ACC112 (cell line): ENCODE results near the gene MRPL14.
"Not testable (repeated sequence)": the region's sequence is repeated elsewhere in the genome, so short reads cannot be mapped to it uniquely, and the experiment has no call there.

Source experiments
- H2AFZ ChIP-seq: fragments of 200-600 bp; sonication (generic); one replicate; pipeline ENCODE4 v1.6.0; 2017; ENCODE audit warnings: antibody characterized with exemption, low read length; ENCODE audit not compliant: unreplicated experiment
- H3K27ac ChIP-seq: fragments of 200-600 bp; sonication (generic); 2 replicates; pipeline ENCODE4 v1.5.1; 2014; ENCODE audit warnings: low read depth, mild to moderate bottlenecking, antibody characterized with exemption, low read length, moderate library complexity
- H3K27me3 ChIP-seq: fragments of 200-600 bp; sonication (generic); 2 replicates; pipeline ENCODE4 v1.6.1; 2014; ENCODE audit warnings: mild to moderate bottlenecking, antibody characterized with exemption, low read length, moderate library complexity, mixed read lengths; ENCODE audit not compliant: insufficient read depth
- H3K36me3 ChIP-seq: fragments of 200-600 bp; sonication (generic); 2 replicates; pipeline ENCODE4 v1.6.1; 2016; ENCODE audit warnings: mild to moderate bottlenecking, antibody characterized with exemption, low read length, moderate library complexity, mixed read lengths; ENCODE audit not compliant: insufficient read depth
- H3K4me1 ChIP-seq: fragments of 200-600 bp; sonication (generic); one replicate; pipeline ENCODE4 v1.6.1; 2016; ENCODE audit warnings: low read length, mixed read lengths; ENCODE audit not compliant: insufficient read depth, unreplicated experiment, control insufficient read depth
- H3K4me3 ChIP-seq: fragments of 200-600 bp; sonication (generic); 2 replicates; pipeline ENCODE4 v1.5.1; 2014; ENCODE audit warnings: mild to moderate bottlenecking, low read depth, low read length
- H3K79me2 ChIP-seq: fragments of 200-600 bp; sonication (generic); one replicate; pipeline ENCODE4 v1.6.0; 2016; ENCODE audit warnings: low read length; ENCODE audit not compliant: control insufficient read depth, unreplicated experiment, insufficient read depth

MRPL14 gene

DNA sequence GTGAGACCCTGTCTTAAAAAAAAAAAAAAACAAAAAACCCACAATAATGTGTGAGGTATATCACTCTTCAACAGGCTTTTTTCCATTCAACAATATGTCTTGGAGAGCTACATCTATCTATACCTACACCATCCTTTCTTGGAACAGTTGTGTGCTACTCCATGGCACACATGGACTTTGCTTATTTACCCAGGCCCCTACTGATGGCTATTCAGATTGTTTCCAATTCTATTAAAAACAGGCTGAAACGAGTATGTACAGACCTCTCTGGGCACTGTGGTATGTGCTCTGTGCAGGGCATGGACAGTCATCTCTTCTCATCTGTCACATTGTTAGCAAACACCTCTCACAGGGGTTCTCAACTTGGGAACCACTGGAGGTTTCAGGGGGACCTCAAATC, 28.1 kb downstream of the MRPL14 start:
- H3K27me3 ChIP-seq: no peaks in the 10 kb centered on the region
- H2AFZ ChIP-seq: no peak overlapping the region
- no peak overlapping the region for H3K4me3 ChIP-seq
- H3K27ac ChIP-seq: no peak overlapping the region
- H3K4me1 ChIP-seq: no peaks in the 10 kb centered on the region
- H3K79me2 ChIP-seq: peaks cover 3% of the 10 kb centered on the region
- H3K36me3 ChIP-seq: no peaks in the 10 kb centered on the region; the same call in 1 of the 2 replicates

GRCh38 chr6:44097782-44098317, 29.4 kb downstream of the MRPL14 start:
- H3K36me3 ChIP-seq: no peaks in the 10 kb centered on the region

DNA sequence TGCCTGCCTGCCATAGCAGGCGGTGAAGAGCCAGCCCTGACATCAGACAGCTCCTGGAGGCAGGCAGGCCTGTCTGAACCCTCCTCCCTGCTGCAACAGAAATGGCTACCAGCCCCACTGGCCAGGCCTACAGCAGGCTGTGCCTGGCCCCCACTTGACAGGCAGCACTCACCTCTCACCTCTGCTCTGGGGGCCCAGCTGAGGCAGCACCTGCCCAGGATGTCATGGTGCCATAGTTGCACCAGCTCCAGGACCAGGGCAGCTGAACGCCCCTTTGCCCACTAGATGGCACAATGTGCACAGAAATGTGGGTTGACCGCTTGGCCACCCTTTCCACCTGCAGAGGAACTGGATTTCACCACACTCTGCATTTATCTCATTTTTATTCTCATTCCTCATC, 30.6 kb downstream of the MRPL14 start:
- H3K4me1 ChIP-seq: no peaks in the 10 kb centered on the region
- H3K36me3 ChIP-seq: 0 out of 2 replicates have a peak, but pooled peaks cover 3% of the 10 kb centered on the region
- H3K79me2 ChIP-seq: no peaks in the 10 kb centered on the region
- H3K27me3 ChIP-seq: no peaks in the 10 kb centered on the region
- no peak overlapping the region for H2AFZ ChIP-seq
- H3K4me3 ChIP-seq: no peak overlapping the region
- no peak overlapping the region for H3K27ac ChIP-seq

More at GRCh38 chr6:44097782-44098317, 29.4 kb downstream of the MRPL14 start:
- Histone ChIP-seq H3K27ac (no peak overlapping the region), H3K4me3 (no peak overlapping the region), H3K79me2 (no peaks in the 10 kb centered on the region), H3K27me3 (no peaks in the 10 kb centered on the region), H3K4me1 (no peaks in the 10 kb centered on the region), H2AFZ (no peak overlapping the region)

GRCh38 chr6:44095243-44095623, 32.0 kb downstream of the MRPL14 start:
- not testable (repeated sequence) for H3K36me3 ChIP-seq, H3K27me3 ChIP-seq, H3K79me2 ChIP-seq, H3K4me1 ChIP-seq, H2AFZ ChIP-seq, H3K4me3 ChIP-seq, H3K27ac ChIP-seq

- H3K4me3 ChIP-seq: no peak overlapping the region
- no peak overlapping the region for H3K27ac ChIP-seq
- no peaks in the 10 kb centered on the region for H3K27me3 ChIP-seq
- H2AFZ ChIP-seq: no peak overlapping the region
- no peaks in the 10 kb centered on the region for H3K4me1 ChIP-seq
- no peaks in the 10 kb centered on the region for H3K79me2 ChIP-seq
- H3K36me3 ChIP-seq: 0 out of 2 replicates have a peak, but pooled peaks cover 3% of the 10 kb centered on the region
Measured at GRCh38 chr6:44094403-44095242, 32.6 kb downstream of the MRPL14 start.

DNA sequence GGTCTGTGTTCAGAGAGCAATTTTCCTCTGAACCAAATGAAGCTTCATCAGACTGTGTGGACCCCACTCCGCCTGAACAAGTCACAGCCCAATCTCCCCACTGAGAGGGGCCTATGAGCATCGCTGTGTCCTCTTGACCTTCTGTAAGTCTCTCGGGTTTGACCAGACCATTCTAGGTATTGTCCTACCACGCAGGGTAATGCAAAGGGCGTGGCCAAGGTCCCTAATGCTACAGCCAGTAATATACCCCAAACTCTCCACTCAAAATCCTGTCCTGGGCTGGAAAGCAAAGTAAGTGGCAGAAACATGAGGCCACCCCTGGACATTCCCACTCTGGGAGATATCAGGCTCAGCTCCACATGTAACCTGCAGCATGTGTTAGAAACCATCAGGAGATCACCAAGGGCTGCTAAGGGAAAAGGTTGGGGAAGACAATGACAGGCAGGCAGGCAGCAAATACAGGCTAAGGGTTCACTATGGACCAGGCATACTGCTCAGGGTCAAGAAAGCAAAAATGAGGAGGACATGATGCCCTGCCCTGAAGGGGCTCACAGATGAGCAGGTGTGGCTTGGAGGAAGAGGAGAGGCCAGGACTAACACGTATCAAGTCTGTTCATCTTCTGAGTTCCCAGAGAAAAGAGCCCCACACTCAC, 33.4 kb downstream of the MRPL14 start:
- Histone ChIP-seq H3K4me3 (no peak overlapping the region), H3K27me3 (no peaks in the 10 kb centered on the region), H3K79me2 (no peaks in the 10 kb centered on the region), H2AFZ (no peak overlapping the region), H3K4me1 (no peaks in the 10 kb centered on the region), H3K27ac (no peak overlapping the region), H3K36me3 (0 out of 2 replicates have a peak, but pooled peaks cover 3% of the 10 kb centered on the region)

DNA sequence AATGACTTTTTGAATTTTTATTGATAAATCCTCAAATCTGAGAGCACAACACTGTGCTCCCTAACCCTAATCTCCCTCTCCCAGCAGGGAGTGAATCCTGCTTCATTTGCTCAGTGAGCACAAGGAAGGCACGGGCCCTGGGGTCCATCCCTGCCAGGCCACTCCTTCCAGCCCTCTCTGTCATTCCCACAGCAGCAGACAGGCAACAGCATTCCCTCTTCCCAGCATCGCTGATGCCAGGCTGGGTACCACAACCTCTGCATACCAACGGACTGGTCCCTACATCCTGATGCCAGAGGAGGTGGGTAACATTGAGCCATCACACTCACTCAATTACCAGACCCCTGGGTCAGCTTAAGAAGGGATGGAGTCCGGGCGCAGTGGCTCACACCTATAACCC, 34.2 kb downstream of the MRPL14 start:
- no peak overlapping the region for H3K27ac ChIP-seq
- 0 out of 2 replicates have a peak, but pooled peaks cover 3% of the 10 kb centered on the region for H3K36me3 ChIP-seq
- no peak overlapping the region for H3K4me3 ChIP-seq
- H3K27me3 ChIP-seq: no peaks in the 10 kb centered on the region
- H2AFZ ChIP-seq: no peak overlapping the region
- no peaks in the 10 kb centered on the region for H3K4me1 ChIP-seq
- no peaks in the 10 kb centered on the region for H3K79me2 ChIP-seq

GRCh38 chr6:44091981-44092884, 35.0 kb downstream of the MRPL14 start:
- no peak overlapping the region for H3K27ac ChIP-seq
- H3K79me2 ChIP-seq: no peaks in the 10 kb centered on the region
- no peak overlapping the region for H3K4me3 ChIP-seq
- no peaks in the 10 kb centered on the region for H3K27me3 ChIP-seq
- H3K36me3 ChIP-seq: 0 out of 2 replicates have a peak, but pooled peaks cover 3% of the 10 kb centered on the region
- H3K4me1 ChIP-seq: no peaks in the 10 kb centered on the region
- no peak overlapping the region for H2AFZ ChIP-seq

- H3K27ac ChIP-seq, H3K36me3 ChIP-seq, H2AFZ ChIP-seq, H3K27me3 ChIP-seq, H3K79me2 ChIP-seq, H3K4me3 ChIP-seq, H3K4me1 ChIP-seq: not testable (repeated sequence)
Measured at GRCh38 chr6:44091356-44091755, 35.9 kb downstream of the MRPL14 start.

- no peaks in the 10 kb centered on the region for H3K27me3 ChIP-seq
- no peak overlapping the region for H3K27ac ChIP-seq
- H2AFZ ChIP-seq: no peak overlapping the region
- no peaks in the 10 kb centered on the region for H3K4me1 ChIP-seq
- H3K36me3 ChIP-seq: 0 out of 2 replicates have a peak, but pooled peaks cover 3% of the 10 kb centered on the region
- no peaks in the 10 kb centered on the region for H3K79me2 ChIP-seq
- H3K4me3 ChIP-seq: no peak overlapping the region
Measured at GRCh38 chr6:44090465-44090864, 36.8 kb downstream of the MRPL14 start.
